Inflammatory macrophage treated with lipopolysaccharide for 4 hours (primary cell): Measurements from ENCODE around the gene MRPL43.

ENCODE experiments used
- DNase-seq: peaks from one replicate; pipeline ENCODE4 v3.0.0-alpha.2; 2020

The MRPL43 gene

GRCh38 chr10:101000915-101001658 lies 13.8 kb upstream of the MRPL43 start:
- peak; percentile 63 for DNase-seq

DNA sequence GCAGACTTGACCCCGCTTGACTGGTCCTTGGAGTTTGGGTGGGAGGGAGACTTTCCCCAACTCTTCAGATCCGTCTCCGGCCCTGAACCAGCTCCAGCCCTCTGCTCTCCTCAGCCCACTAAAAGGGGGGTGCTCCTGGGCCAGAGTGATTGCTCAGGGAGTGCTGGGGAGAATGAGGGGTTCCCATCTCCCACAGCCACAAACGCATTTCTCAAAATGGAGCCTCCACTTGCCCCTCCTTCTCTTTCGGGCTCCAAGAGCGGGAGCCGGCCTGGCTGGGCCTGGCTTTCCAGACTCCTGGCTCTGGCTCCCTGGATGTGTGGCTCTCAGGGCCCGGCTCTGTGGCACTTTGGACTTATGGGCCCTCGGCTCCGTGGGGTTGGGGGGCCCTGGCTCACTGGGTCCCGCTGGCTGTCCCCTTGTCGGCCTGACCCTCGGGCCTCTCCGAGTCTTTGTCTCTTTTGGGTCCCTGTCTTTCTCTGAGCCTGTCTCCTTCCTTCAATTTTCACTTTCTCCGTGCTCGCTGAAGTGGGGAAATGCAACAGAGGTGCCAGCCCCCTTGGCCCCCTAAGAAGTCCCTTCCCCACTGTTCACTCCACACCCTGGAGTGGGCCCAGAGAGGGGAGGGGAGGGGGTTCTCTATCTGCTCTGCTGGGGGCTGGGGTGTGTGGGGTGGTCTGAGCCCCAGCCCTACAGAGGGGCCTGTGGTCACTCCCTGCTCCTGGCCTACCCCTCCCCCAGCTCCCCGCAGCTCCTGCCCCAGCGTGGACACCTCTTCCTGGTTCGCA lies 13.0 kb upstream of the MRPL43 start:
- no peak for DNase-seq

GRCh38 chr10:100999742-101000126 lies 12.4 kb upstream of the MRPL43 start, which contains the start of gene LZTS2:
Gene LZTS2 (plus strand): TSS chr10:100999808. CDS start chr10:101002539, 2,731 bp downstream.
- DNase-seq, result no peak

- DNase-seq, result peak; percentile 69
Observed at GRCh38 chr10:100998991-100999741, 11.9 kb upstream of the MRPL43 start.

- peak; percentile 48 for DNase-seq
Observed at GRCh38 chr10:100998183-100998990, 11.1 kb upstream of the MRPL43 start.

DNA sequence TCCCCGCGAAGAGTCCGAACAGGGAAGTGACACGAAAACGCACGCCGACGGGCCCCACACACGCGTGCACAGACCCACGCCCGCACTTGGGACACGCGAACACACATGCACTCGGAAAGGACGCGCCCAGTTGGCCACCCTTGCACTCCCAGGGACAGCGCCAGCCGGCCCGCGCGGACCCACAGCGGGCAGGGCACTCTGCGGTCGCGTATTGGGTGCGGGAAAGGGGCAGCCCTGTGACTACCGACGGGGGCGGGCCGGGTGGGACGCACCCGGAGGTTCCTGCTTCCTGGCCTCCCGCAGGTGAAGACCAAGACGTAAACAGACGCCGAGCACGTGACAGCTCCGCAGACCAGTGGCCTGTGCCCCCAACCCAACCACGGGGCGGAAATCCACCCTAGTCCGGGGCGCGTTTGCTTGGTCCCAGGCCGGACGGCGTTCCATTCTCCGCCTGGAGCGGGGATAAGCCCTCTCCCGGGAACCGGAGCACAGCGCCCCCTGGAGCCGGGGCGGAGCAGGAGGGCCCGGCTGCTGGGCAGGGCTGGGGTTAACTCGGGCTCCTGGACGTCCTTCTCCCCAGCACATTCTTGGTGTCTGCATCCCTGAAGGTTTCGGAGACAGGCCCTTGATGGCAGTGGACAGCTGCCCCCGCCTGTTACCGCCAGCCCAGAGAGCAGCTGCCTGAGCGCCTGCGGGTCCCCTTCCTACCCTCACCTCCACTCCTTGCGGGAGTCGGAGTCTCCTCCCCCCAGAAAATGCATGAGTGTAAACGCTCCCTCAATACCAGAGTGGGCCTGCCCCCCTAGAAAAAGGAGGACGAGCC lies 10.3 kb upstream of the MRPL43 start:
- peak; percentile 69 for DNase-seq

GRCh38 chr10:100996678-100997359 lies 9.5 kb upstream of the MRPL43 start:
- DNase-seq, result no peak

GRCh38 chr10:100995181-100995580 lies 7.9 kb upstream of the MRPL43 start:
- no peak for DNase-seq

- no peak for DNase-seq
Observed at GRCh38 chr10:100993986-100994708, 6.8 kb upstream of the MRPL43 start.

DNA sequence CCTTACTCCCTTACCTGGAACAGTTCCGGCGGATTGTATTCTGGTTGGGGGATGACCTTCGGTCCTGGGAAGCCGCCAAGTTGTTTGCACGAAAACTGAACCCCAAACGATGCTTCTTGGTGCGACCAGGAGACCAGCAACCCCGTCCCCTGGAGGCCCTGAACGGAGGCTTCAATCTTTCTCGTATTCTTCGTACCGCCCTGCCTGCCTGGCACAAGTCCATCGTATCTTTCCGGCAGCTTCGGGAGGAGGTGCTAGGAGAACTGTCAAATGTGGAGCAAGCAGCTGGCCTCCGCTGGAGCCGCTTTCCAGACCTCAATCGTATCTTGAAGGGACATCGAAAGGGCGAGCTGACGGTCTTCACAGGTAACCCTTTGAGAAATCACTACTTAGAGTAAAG lies 1.8 kb upstream of the MRPL43 start:
- DNase-seq, result no peak

DNA sequence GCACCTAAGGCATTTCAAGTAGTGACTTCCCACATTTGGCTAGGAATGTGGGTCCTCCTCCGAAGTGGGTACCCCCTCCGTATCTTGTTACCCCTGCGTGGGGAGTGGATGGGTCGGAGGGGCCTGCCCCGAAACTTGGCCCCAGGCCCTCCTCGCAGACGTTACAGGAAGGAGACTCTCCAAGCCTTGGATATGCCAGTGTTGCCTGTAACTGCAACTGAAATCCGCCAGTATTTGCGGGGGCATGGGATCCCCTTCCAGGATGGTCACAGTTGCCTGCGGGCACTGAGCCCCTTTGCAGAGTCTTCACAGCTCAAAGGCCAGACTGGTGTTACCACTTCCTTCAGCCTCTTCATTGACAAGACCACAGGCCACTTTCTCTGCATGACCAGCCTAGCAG lies 869 bp upstream of the MRPL43 start:
- DNase-seq, result no peak

DNA sequence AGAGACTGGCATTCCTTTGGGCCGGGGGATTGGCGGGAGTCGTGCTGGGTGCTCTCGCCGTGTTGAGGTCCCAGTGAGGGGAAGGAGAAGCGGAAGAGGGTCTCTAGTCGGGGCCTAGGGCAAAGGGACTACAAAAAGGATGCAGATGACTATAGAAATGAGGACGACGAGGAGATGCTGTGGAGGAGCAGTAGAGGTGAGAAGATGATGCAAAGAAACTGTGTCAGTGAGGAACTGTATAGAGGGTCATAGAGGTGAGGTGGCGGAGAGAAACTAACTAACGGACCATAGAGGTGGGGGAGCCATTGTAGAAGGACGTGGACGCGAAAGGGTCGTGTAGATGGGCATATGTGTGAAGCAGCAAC lies 370 bp upstream of the MRPL43 start:
- no peak for DNase-seq

- no peak for DNase-seq
Observed at GRCh38 chr10:100986623-100986951, 710 bp downstream of the MRPL43 start.

GRCh38 chr10:100985336-100985735 lies 2.0 kb downstream of the MRPL43 start:
- no peak for DNase-seq

DNA sequence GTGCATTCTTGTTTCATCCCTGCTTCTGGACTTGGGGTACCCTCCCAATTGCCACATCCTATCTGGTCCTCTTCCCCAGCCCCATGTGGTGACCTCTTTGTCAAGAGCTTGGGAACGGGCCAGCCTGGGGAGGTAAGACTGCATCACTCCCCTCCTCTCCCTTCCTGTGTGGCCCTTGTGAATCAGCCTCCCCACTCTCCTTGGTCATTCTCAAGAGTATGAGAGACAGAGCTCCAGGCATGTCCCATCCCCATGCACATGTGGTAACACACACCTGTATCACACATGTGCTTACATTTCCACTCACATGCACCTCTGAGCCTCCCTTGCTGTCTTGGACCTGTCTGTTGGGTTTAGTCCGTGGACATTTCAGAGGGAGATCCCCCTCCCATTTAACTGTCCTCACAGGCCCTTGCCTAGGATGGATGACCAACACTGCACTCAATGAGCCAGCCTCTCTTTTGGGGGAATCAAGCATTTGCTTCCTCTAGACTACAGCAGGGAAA lies 2.6 kb downstream of the MRPL43 start:
- DNase-seq, result no peak

DNA sequence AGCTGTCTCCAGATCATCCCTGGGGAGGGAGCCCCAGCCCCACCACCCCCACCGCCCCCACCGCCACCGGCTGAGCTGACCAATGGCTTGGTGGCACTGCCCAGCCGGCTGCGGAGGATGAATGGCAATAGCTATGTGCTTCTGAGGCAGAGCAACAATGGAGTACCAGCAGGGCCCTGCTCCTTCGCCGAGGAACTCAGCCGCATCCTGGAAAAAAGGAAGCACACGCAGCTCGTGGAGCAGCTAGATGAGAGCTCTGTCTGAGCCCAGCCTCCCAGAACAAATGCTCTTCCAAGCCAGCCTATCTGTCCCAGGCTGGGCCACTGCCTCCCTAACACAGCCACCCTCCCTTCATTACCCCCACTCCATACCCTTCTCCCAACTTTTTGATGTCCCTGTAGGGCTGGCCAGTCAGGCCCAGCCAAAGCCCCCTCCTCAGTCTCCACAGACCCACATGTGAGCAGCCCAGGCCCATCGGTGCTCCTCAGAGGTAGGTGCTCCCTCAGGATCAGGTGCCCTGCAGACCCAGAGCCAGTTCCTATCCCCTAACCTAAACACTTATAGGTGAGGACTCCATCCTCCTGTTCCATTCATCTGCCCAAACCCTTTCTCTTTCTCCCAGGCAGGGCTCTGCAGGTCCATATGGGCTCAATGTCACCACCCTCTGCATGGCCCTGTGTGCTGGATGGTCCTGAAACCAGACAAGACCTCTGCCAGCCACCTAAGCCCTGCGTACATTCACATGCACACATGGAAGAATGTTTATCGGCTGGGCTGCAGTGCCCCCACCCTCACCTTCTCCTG lies 3.2 kb downstream of the MRPL43 start:
- no peak for DNase-seq

- no peak for DNase-seq
Observed at GRCh38 chr10:100982916-100983830, 4.1 kb downstream of the MRPL43 start.

- DNase-seq, result no peak
Observed at GRCh38 chr10:100981178-100981772, 6.0 kb downstream of the MRPL43 start.
